ENCODE data around the gene GNL1. TPM values are rescaled to one million over a fixed set of nuclear protein-coding genes. Genes with fewer than 3 reads are reported as not detected.

The GNL1 gene
- total and polyA plus RNA-seq, 2 donors (not counting 1 experiment from before 2014, with no cell fraction given) = 36.0 to 107 TPM

DNA sequence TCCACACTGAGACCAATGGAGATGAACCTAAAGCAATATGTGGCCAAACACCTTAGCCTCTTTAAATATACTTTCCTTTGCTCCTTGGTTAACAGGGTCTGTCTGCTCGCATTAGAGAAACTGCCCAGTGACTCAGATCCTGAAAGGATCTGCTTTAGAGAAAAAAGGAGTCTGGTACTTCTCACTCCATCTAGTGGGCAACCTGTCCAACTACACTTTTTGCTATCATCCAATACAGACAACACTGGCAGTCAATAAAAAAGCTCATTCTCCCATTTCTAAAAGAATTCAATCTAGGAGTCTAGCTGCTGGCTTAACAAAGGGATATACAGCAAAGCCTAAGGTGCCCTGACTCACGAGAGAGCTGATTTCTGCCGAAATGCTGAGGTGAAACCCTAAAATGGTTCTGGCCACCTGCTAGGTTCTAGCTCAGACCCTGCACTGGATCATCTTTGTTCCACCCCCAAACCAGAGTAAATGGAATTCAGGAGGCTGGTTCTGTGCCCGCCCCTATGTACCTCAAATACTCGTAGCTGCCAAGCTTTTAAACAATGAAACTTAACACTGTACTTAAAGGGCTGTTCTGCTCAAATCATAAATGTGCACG, 11.5 kb downstream of the GNL1 start:
- peaks cover 18 to 29% of the 10 kb centered on the region in 2 donors for H3K4me1 ChIP-seq (ENCODE audit: control insufficient read depth in 2 of 2, insufficient read depth in 2 of 2, low read length in 2 of 2)
- H3K36me3 ChIP-seq (replicated peaks in 1 of 2; ENCODE audit: control extremely low read depth in 1 of 2, control insufficient read depth in 1 of 2, extremely low read depth in 1 of 2, insufficient read depth in 2 of 2, low read length in 1 of 2) = peaks cover 0 to 31% of the 10 kb centered on the region in 2 experiments
- H3K4me3 Mint-ChIP-seq = peak overlapping the region; percentile 6
- no peaks in the 10 kb centered on the region for H3K9me3 Mint-ChIP-seq (ENCODE audit: insufficient read depth)
- TF ChIP-seq EZH2 (IDR thresholded peaks at IDR 0.05; ENCODE audit: borderline replicate concordance, insufficient read depth, low read depth, low read length, poor library complexity, severe bottlenecking) = no peak
- TF ChIP-seq, protein P1, sequence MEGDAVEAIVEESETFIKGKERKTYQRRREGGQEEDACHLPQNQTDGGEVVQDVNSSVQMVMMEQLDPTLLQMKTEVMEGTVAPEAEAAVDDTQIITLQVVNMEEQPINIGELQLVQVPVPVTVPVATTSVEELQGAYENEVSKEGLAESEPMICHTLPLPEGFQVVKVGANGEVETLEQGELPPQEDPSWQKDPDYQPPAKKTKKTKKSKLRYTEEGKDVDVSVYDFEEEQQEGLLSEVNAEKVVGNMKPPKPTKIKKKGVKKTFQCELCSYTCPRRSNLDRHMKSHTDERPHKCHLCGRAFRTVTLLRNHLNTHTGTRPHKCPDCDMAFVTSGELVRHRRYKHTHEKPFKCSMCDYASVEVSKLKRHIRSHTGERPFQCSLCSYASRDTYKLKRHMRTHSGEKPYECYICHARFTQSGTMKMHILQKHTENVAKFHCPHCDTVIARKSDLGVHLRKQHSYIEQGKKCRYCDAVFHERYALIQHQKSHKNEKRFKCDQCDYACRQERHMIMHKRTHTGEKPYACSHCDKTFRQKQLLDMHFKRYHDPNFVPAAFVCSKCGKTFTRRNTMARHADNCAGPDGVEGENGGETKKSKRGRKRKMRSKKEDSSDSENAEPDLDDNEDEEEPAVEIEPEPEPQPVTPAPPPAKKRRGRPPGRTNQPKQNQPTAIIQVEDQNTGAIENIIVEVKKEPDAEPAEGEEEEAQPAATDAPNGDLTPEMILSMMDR (IDR thresholded peaks at IDR 0.05) = peak; percentile 80
- no peaks in the 10 kb centered on the region for H3K79me2 ChIP-seq (ENCODE audit: control insufficient read depth, insufficient read depth, low read length)
- ChIA-PET CTCF (interaction anchor here (0.5 to 15.6 kb wide), 35 partner anchors 9 to 539 kb away, joined by 3 to 681 read pairs (median 8); partner anchors contain the start of genes ABCF1, GNL1, NRM and PRR3), POLR2A (interaction anchor here (0.5 to 1.5 kb wide), 5 partner anchors 10 to 1285 kb away, joined by 3 to 10 read pairs (median 4); no protein-coding TSS in a partner anchor)
- H4K20me1 ChIP-seq (ENCODE audit: control insufficient read depth, insufficient read depth, low read length, poor library complexity, severe bottlenecking) = no peaks in the 10 kb centered on the region
- H3K4me3 ChIP-seq (ENCODE audit: control extremely low read depth in 1 of 5, extremely low read depth in 1 of 5, insufficient read depth in 1 of 5, low read depth in 2 of 5, low read length in 4 of 5) = no peak overlapping the region
- DNase-seq = peak; percentile 67
- no peaks in the 10 kb centered on the region for H3K9me3 ChIP-seq (ENCODE audit: control extremely low read depth in 1 of 3, control insufficient read depth in 2 of 3, insufficient read depth in 1 of 3, low read length in 2 of 3)
- intact Hi-C loops (cut with micrococcal nuclease) = loop anchor here (1.0 kb wide), 2 partner anchors 62 to 91 kb away; no protein-coding TSS in a partner anchor
- peak overlapping the region; percentile 23 for H3K27ac Mint-ChIP-seq
- no peak overlapping the region for H2AFZ ChIP-seq (ENCODE audit: insufficient read depth, low read depth, low read length, poor library complexity, severe bottlenecking)
- H3K27me3 Mint-ChIP-seq = no peaks in the 10 kb centered on the region
- no peak overlapping the region for H3K9ac ChIP-seq (ENCODE audit: low read length)
- H3K27me3 ChIP-seq (replicated peaks in 1 of 4; ENCODE audit: control extremely low read depth in 1 of 4, control insufficient read depth in 3 of 4, insufficient read depth in 4 of 4, low read length in 3 of 4) = no peaks in the 10 kb centered on the region
- WGBS (ENCODE audit: insufficient coverage) = 44% methylated on average over 6 of the region's 6 CpGs
- H3K27ac ChIP-seq (ENCODE audit: low read length in 2 of 2) = no peak overlapping the region
- peaks cover 30% of the 10 kb centered on the region for H3K4me1 Mint-ChIP-seq
- ATAC-seq (ENCODE audit: low read depth) = peak; percentile 40
- H3K4me2 ChIP-seq (replicated peaks; ENCODE audit: low read depth, low read length, poor library complexity, severe bottlenecking) = no peak overlapping the region

DNA sequence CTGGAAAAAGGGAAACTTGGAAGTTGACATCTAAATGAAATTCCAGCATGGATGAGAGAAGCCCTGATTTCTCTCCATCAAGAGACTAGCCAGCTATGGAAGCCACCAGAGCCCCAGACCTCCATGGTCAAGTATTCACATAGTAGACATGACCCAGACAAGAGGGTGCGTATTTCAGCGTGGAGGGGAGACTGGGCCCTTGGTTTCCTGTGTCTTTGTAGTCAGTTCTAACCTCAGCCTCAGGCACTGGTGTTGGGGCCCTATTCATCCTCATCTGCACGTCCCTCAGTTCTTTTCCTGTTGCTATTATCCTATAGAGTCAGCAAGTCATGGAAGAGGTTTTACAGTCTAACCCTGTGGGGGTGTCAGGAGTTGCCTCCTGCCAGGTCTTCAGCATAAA, 12.5 kb downstream of the GNL1 start:
- H3K79me2 ChIP-seq (ENCODE audit: control insufficient read depth, insufficient read depth, low read length) = no peaks in the 10 kb centered on the region
- ChIA-PET CTCF (interaction anchor here (0.9 to 15.6 kb wide), 22 partner anchors 10 to 187 kb away, joined by 3 to 681 read pairs (median 16); partner anchors contain the start of genes GNL1, MRPS18B and PRR3), POLR2A (interaction anchor here (0.7 to 2.3 kb wide), 3 partner anchors 12 to 50 kb away, joined by 3 to 9 read pairs (median 5); no protein-coding TSS in a partner anchor)
- intact Hi-C loops (cut with micrococcal nuclease) = loop anchor here (1.0 to 2.0 kb wide), 4 partner anchors 53 to 91 kb away; no protein-coding TSS in a partner anchor
- Mint-ChIP-seq H3K27ac (peak overlapping the region; percentile 23), H3K27me3 (no peaks in the 10 kb centered on the region), H3K4me3 (no peak overlapping the region), H3K9me3 (ENCODE audit: insufficient read depth) (no peaks in the 10 kb centered on the region), H3K4me1 (peaks cover 30% of the 10 kb centered on the region)
- H3K27ac ChIP-seq (ENCODE audit: low read length in 2 of 2) = no peak overlapping the region
- no peaks in the 10 kb centered on the region for H3K9me3 ChIP-seq (ENCODE audit: control extremely low read depth in 1 of 3, control insufficient read depth in 2 of 3, insufficient read depth in 1 of 3, low read length in 2 of 3)
- no peak overlapping the region for H2AFZ ChIP-seq (ENCODE audit: insufficient read depth, low read depth, low read length, poor library complexity, severe bottlenecking)
- WGBS (ENCODE audit: insufficient coverage) = no CpG with 5 or more reads among the region's 3 CpGs
- H3K36me3 ChIP-seq (replicated peaks in 1 of 2; ENCODE audit: control extremely low read depth in 1 of 2, control insufficient read depth in 1 of 2, extremely low read depth in 1 of 2, insufficient read depth in 2 of 2, low read length in 1 of 2) = peaks cover 0 to 27% of the 10 kb centered on the region in 2 experiments
- ATAC-seq (ENCODE audit: low read depth) (no peak), DNase-seq (no peak)
- H3K4me3 ChIP-seq (ENCODE audit: control extremely low read depth in 1 of 5, extremely low read depth in 1 of 5, insufficient read depth in 1 of 5, low read depth in 2 of 5, low read length in 4 of 5) = no peak overlapping the region
- peaks cover 18 to 29% of the 10 kb centered on the region in 2 donors for H3K4me1 ChIP-seq (ENCODE audit: control insufficient read depth in 2 of 2, insufficient read depth in 2 of 2, low read length in 2 of 2)
- no peaks in the 10 kb centered on the region for H3K27me3 ChIP-seq (replicated peaks in 1 of 4; ENCODE audit: control extremely low read depth in 1 of 4, control insufficient read depth in 3 of 4, insufficient read depth in 4 of 4, low read length in 3 of 4)
- H3K9ac ChIP-seq (ENCODE audit: low read length) = no peak overlapping the region
- H4K20me1 ChIP-seq (ENCODE audit: control insufficient read depth, insufficient read depth, low read length, poor library complexity, severe bottlenecking) = no peaks in the 10 kb centered on the region
- TF ChIP-seq, protein P1 (IDR thresholded peaks at IDR 0.05) = no peak
- TF ChIP-seq EZH2 (IDR thresholded peaks at IDR 0.05; ENCODE audit: borderline replicate concordance, insufficient read depth, low read depth, low read length, poor library complexity, severe bottlenecking) = no peak
- no peak overlapping the region for H3K4me2 ChIP-seq (replicated peaks; ENCODE audit: low read depth, low read length, poor library complexity, severe bottlenecking)

Data from B cell (primary cell).